Epidermal melanocyte (primary cell): ENCODE results near the gene SPATA3.

ENCODE experiments used
- DNase-seq: peaks from one replicate; pipeline ENCODE4 v3.0.0; 2011; ENCODE audit warnings: low spot score; ENCODE audit not compliant: insufficient read length

SPATA3 gene

DNA sequence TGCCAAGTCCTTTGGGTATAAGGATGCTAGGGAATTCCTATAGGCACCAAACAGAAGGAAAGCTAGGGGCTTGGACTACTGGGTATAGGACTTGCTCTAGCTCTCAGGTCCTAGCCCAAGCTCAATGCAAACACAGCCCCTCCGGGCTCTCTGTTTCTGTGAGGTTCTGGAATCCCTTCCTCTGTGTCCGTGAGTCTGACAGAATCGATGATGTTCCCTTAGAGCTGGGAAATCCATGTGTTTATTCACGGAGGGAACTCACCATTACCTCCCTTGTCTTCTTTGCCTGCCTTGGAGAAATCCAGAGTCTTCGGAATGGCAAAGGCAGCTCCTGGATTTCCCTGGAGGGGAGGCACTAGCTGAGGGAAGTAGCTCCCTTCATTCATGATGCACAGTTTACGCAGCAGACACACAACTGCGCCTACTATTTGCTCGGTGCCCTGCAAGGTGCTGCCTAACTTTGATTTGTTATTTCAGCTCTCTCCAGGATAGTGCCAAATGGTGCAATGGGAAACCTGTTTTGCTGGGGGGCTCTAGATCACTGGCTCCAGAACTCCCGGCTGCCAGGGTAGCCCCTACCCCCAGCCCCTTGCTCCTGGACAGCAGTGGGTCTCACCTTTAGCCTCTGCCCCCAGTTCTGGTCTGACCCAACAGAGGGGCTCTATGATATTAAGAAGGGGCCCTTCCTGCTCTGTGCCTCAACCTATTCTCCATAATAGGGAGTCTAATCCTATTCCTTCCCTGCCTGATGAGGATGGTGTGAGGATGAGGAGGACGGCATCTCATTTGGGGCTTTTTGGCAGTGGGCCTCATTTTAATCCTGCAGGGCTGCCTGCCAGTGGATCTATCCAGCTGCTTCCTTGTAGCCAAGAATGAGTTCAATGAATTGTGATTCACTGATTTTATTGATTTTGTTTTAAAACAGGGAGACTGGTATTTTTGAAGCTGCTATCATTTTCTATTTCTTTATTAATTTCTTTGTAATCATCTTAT is 52.3 kb downstream of the SPATA3 start:
- DNase-seq, result no peak

DNA sequence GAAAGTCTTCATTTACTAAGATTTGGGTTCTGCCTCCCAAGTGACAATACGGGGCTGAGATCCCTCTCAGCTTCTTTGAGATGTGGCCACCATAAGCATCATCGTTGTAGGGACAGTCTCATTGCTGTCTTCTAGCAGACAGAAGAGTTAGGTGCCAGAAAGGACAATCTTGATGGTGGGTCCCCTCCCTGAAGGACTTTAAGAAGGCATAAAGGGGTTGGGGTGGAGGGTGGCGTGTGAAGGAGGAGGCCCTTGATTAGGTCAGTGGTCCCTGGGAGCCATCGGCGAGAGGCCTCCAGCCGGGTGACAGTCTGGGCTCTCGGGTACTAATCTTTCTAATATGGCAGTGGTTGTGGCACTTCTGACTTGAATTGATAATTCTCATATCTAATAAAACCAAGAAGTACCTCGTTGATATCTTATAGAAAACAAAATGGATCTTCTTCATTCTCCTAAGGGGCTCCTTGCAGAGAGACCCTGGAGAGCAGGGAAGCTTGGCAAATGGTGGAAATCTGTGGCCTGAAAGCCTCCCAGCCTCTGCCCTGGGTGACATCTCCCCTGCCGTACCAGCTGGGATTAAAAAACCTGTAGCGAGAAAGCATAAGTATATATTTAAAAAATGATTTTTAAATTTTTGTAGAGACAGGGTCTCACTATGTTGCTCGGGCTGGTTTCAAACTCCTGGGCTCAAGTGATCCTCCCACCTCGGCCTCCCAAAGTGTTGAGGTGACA is 53.5 kb downstream of the SPATA3 start:
- DNase-seq, result no peak

DNA sequence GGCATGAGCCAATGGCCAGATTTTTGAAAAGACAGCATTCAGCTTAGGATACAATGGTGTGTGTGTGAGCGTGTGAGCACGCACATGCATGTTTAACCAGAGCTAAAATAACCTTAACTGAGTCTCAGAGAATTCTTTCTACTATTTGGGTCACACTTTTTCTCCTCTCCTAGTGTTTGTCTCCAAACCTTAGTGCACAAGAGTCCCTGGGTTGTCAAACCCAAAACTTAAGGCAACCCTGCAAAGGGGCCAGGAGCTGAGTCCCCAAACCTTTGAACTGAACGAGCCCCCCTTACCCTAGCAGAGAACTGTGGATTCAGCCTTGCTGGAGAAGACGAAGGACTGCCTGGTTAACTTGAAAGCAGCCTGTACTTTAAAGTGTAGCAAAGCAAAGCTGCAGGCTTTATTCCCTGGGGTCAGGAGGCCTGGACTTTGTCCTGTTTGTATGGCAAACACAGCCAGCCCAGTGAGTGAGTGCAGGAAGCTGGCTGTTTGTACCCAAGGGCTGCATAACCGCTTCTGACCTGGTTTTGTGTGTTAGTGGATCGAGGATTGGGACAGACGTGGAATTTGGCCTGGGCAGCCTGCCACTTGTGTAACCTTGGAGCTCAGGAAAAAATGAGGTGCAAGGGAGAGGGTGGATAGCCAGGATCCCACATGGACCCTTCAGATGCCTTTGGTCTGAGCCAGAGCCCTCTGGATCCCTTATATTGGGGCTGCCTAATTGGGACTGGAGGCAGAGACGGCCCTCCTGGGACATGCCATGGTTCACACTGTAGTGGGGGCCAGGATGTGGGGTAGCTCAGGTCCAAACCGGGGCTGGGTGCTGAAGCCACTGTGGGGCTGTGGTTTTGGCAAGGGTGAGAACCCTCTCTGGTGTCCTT is 54.3 kb downstream of the SPATA3 start:
- DNase-seq, result no peak

DNA sequence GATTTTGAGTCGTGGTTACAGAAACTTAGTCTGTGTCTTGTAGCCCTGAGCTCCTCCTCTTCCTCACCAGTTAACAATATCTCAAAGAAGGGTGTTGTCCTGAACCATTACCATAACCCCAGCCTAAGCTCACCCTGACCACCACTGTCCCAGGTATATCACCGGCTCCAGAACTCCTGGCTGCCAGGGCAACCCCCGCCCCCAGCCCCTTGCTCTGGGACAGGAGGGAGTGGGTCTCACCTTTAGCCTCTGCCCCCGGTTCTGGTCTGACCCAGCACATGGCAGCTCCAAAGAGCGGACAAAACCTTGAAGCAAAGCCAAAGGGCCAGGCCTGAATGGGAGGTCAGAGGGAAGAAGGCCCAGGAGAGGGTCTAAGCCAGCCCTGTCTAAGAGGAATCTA is 55.2 kb downstream of the SPATA3 start:
- no peak for DNase-seq

DNA sequence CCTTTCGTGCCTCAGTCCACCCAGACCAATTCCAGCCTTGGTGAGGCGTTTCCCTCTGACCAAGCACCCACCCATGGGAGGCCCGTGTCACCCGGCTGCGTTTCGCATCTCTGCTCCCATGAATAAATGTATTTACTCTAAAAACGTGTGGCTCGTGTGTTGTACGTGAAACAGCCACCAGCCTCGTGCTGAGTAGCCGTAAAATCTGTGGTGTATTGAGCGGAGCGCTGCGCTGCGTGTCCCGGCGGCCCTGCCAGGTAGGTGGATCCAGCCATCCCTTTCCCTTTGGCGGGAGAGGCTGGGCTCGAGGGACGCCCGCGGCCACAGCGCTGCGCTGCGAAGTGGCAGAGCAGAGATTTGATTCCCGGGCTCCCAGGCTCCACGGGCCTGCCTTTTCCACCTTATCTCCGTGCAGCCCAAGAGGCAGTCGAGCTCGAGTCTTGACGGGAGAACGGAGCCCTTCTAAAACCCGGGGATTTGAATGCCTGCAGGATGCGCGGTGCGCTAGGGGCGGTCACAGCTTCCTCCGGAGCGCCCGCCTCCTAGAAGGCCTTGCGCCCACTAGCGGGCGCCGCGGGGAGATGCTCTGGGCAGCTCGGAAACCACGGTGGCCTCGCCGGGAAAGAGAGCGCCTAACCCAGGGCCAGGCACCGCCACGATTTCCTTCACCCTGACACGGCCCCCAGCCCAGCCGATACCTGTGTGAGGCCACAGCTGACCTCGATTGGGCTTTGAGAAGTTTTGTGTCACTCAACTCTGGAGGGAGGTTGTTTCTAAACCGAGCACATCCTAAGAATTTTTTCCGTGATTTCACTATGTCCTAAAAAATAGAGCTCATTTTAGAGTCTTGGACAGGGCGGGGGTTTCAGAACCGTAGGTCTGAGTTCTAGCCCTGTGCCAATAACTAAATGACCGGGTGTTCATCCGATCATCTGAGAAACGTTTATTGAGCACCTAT is 56.9 kb downstream of the SPATA3 start:
- DNase-seq, result peak; percentile 23

DNA sequence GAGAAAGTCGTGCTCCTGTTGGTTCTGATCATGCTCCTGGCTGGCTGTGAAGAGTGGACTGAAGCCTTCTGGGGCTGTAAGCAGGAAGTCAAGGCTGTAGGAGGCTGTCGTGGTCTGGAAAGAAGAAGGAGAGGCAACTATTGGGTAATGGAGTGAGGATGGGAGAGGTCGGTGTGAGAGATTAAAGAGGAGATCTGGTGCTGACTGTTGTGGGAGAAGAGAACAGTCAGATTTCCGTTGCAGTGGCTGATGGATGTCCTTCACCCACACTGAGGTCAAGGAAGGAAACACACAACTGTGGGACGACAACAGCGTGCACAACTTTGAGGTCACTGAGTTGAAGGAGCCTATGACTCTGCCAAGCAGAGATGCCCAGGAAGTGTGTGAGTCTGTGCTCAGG is 57.9 kb downstream of the SPATA3 start:
- no peak for DNase-seq

DNA sequence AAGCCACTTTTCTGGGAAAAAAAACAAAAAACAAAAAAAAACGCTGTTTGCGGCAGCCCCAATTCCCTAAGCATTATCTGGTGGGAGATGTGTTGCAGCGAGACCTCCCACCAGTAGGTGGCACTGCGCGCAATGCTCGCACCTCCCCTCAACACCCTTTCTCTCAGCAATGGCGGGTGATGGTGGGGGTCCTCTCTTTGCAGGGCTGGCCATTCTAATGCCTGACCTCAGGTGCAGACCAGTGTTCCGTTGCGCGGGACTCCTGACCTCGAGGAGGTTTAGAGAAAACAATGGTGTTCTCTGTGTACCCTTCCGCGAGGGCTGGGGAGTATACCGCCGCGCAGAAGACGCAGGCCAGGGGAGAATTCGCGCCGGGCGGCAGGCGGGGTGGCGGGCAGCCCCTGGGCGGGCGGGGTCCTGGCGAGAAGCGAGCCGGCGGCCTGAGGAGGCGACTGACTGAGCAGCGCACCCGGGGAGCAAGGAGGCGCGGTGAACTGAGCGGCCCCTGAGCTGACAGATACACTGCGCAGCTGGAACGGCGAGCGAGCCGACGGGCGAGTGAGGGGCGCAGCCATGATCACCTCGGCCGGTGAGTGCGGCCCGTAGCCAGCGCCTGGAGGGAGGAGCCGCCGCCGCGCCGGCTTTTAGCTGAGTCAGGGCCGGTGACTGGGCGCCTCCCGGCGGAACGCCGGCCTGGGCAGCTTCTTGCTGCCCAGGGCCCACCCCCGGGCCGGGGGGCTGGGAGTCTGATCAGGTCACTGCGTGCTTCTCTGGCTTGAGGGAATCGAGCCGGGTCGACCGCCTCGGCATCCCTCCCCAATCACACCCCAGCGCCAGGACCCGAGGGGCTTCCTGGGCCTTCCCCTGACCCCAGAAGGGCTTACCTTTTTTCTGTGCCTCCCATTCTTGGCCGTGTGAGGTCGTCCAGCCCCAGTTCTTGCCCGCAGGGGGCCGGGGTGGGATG is 60.8 kb downstream of the SPATA3 start, which contains the start of gene PSMD1:
PSMD1 (plus strand) TSS at position 415 of the 964 bp plus-strand sequence; CDS start at position 574, 159 bp downstream.
- peak; percentile 77 for DNase-seq

DNA sequence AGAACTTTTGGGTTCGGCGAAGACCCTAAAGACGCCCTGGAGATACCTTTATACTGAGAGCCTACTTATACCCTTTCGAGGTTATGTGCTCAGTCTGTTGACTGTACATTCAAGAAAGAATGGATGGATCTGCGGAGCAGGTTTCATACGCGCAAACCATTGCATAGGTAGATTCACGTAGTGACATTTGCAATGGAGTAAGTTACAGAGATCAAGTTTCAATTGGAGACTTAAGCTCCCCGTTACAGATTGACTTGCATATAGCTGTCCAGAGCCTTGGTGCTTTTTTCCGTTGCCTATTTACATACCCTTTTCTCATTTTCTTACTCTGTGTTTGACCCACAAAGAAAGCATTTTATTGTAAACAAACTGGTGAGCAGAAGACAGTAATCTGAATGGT is 61.7 kb downstream of the SPATA3 start:
- no peak for DNase-seq
